IMR-90 (cell line): ENCODE results near the gene EMID1.

Source experiments
- BHLHE40 ChIP-seq: fragments of 150-350 bp; IDR thresholded peaks from 2 replicates; pipeline ENCODE4 v1.6.1; 2016; ENCODE audit warnings: mild to moderate bottlenecking, low read depth, low read length
- CHD1 ChIP-seq: IDR thresholded peaks from 2 replicates; pipeline ENCODE4 v1.6.1; 2012; ENCODE audit warnings: low read depth, low read length, improper control_type of control experiment
- MAZ ChIP-seq: IDR thresholded peaks from 2 replicates; pipeline ENCODE4 v1.6.1; 2012; ENCODE audit warnings: low read depth, mild to moderate bottlenecking, low read length, improper control_type of control experiment, moderate library complexity, borderline replicate concordance
- MXI1 ChIP-seq: IDR thresholded peaks from 2 replicates; pipeline ENCODE4 v1.6.1; 2012; ENCODE audit warnings: low read depth, mild to moderate bottlenecking, low read length, moderate library complexity, borderline replicate concordance
- NFE2L2 ChIP-seq: fragments of 150-350 bp; IDR thresholded peaks from 2 replicates; pipeline ENCODE4 v1.6.1; 2016; ENCODE audit warnings: low read depth, mild to moderate bottlenecking, low read length
- POLR2A ChIP-seq: IDR thresholded peaks from 2 replicates; pipeline ENCODE4 v1.6.1; 2012; ENCODE audit warnings: mild to moderate bottlenecking, low read depth, low read length
- SMC3 ChIP-seq: fragments of 150-350 bp; IDR thresholded peaks from 2 replicates; pipeline ENCODE4 v1.6.1; 2016; ENCODE audit warnings: low read depth, mild to moderate bottlenecking, antibody characterized with exemption, low read length, moderate library complexity
- TF ChIP-seq, protein P1 (sequence below): conservative IDR thresholded peaks from 2 replicates; pipeline ENCODE4 v1.5.1; 2012; ENCODE audit warnings: mild to moderate bottlenecking, low read depth, low read length, improper control_type of control experiment
- TF ChIP-seq, protein P2 (sequence below): fragments of 150-350 bp; IDR thresholded peaks from 2 replicates; pipeline ENCODE4 v1.6.1; 2016; ENCODE audit warnings: low read depth, mild to moderate bottlenecking, low read length, moderate library complexity, borderline replicate concordance
- TF ChIP-seq, protein P3 (sequence below): fragments of 150-350 bp; IDR thresholded peaks from 2 replicates; pipeline ENCODE4 v1.6.1; 2017; ENCODE audit warnings: mild to moderate bottlenecking, antibody characterized with exemption, low read length, low read depth

DNA sequence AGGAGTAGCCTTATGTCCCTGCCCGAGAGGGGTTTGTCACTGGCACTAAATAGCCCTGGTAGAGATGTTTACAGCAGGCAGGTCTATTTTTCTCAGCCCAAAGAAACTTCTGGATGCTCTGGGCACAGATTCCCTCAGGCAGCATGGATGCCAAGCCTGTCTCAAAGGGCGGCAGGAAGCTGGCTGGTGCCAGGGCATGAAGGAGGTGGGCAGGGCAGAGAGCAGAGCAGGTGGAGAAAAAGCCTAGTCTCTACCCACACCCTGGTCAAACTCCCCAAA lies 96.6 kb downstream of the EMID1 start:
- TF ChIP-seq CHD1 (no peak), POLR2A (no peak), MAZ (no peak), MXI1 (no peak), NFE2L2 (no peak), SMC3 (no peak), BHLHE40 (no peak)
- TF ChIP-seq, protein P1, sequence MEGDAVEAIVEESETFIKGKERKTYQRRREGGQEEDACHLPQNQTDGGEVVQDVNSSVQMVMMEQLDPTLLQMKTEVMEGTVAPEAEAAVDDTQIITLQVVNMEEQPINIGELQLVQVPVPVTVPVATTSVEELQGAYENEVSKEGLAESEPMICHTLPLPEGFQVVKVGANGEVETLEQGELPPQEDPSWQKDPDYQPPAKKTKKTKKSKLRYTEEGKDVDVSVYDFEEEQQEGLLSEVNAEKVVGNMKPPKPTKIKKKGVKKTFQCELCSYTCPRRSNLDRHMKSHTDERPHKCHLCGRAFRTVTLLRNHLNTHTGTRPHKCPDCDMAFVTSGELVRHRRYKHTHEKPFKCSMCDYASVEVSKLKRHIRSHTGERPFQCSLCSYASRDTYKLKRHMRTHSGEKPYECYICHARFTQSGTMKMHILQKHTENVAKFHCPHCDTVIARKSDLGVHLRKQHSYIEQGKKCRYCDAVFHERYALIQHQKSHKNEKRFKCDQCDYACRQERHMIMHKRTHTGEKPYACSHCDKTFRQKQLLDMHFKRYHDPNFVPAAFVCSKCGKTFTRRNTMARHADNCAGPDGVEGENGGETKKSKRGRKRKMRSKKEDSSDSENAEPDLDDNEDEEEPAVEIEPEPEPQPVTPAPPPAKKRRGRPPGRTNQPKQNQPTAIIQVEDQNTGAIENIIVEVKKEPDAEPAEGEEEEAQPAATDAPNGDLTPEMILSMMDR: no peak
- TF ChIP-seq, protein P2, sequence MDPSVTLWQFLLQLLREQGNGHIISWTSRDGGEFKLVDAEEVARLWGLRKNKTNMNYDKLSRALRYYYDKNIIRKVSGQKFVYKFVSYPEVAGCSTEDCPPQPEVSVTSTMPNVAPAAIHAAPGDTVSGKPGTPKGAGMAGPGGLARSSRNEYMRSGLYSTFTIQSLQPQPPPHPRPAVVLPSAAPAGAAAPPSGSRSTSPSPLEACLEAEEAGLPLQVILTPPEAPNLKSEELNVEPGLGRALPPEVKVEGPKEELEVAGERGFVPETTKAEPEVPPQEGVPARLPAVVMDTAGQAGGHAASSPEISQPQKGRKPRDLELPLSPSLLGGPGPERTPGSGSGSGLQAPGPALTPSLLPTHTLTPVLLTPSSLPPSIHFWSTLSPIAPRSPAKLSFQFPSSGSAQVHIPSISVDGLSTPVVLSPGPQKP: no peak
- TF ChIP-seq, protein P3, sequence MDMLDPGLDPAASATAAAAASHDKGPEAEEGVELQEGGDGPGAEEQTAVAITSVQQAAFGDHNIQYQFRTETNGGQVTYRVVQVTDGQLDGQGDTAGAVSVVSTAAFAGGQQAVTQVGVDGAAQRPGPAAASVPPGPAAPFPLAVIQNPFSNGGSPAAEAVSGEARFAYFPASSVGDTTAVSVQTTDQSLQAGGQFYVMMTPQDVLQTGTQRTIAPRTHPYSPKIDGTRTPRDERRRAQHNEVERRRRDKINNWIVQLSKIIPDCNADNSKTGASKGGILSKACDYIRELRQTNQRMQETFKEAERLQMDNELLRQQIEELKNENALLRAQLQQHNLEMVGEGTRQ: no peak
